ENCODE data around the gene SCAP. TPM values are rescaled to one million over a fixed set of nuclear protein-coding genes. Genes with fewer than 3 reads are reported as not detected.

SCAP gene
- total and polyA plus RNA-seq, 2 of the 13 experiments (the other 11 are each of a cell fraction or from before 2014, with no cell fraction given): 40.4 to 53.3 TPM

DNA sequence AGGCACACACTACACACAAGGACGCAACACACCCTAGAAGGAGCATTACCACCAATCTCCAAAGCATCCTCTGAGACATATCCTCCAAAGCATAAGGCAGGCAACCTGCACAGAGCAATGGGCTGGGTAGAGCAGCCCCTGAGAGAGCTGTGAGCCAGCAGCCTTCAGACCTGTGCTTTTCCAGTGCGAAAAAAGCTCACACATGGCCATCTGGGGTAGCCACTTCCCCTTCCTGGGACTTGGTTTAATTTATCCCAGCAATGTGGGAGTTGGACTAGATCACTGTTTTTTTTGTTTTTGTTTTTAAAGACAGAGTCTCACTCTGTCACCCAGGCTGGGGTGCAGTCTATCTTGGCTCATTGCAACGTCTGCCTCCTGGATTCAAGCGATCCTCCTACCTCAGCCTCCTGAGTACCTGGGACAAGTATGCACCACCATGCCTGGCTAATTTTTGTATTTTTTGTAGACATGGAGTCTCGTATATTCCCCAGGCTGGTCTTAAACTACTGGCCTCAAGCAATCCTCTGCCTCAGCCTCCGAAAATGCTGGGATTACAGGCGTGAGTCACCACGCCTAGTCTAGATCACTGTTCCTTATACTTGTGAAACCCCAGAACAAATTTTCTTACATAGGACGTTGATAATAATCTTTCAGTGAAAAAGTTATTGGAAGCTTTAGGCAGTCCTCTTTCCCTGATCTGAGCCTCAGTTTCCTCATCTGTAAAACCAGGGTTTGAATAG is 76.0 kb downstream of the SCAP start:
- intact Hi-C loops (cut with micrococcal nuclease; ENCODE audit: unreplicated experiment): no loop called here
- no peak for DNase-seq (ENCODE audit: low spot score)
- H3K4me1 ChIP-seq (ENCODE audit: insufficient read depth, low read length): peaks cover 23% of the 10 kb centered on the region
- H3K36me3 ChIP-seq (replicated peaks in 1 of 2; ENCODE audit: control insufficient read depth in 1 of 2, insufficient read depth in 2 of 2, low read length in 2 of 2): peaks cover 10 to 55% of the 10 kb centered on the region in 2 experiments
- peaks cover 23% of the 10 kb centered on the region for H3K79me2 ChIP-seq (ENCODE audit: insufficient read depth, low read length)
- no peak for ATAC-seq
- H2AFZ ChIP-seq (ENCODE audit: low read length): no peak overlapping the region
- in situ Hi-C loops (cut with HindIII; ENCODE audit: extremely low pct_ligation_motif_present, low pct_unique_long_range_greater_than_20kb): no loop called here
- ChIA-PET CTCF (ENCODE audit: low intra/inter-chr PET ratio, low total read pairs) (no interaction called here), POLR2A (no interaction called here)
- peaks cover 11% of the 10 kb centered on the region for H4K20me1 ChIP-seq (ENCODE audit: insufficient read depth, low read length)
- no peak overlapping the region for H3K9ac ChIP-seq (ENCODE audit: insufficient read depth, low read depth, low read length)
- no peak for FAIRE-seq
- no peak overlapping the region for H3K27ac ChIP-seq (ENCODE audit: extremely low read length, insufficient read depth, low read length)
- TF ChIP-seq ZNF660 (CRISPR knock-in tag; IDR thresholded peaks at IDR 0.05; ENCODE audit: borderline replicate concordance, low read depth): no peak
- no peak for TF ChIP-seq ASH2L (IDR thresholded peaks at IDR 0.05; ENCODE audit: insufficient read length, low read depth, low read length)
- no peak for TF ChIP-seq PCBP2 (optimal IDR thresholded peaks at IDR 0.05; ENCODE audit: low read depth, low read length, poor library complexity, severe bottlenecking)
- TF ChIP-seq CAMTA2 (CRISPR knock-in tag; IDR thresholded peaks at IDR 0.05; ENCODE audit: borderline replicate concordance): no peak
- TF ChIP-seq MAF1 (CRISPR knock-in tag; IDR thresholded peaks at IDR 0.05; ENCODE audit: borderline replicate concordance): no peak
- no peak for TF ChIP-seq ZNF766 (CRISPR knock-in tag; IDR thresholded peaks at IDR 0.05; ENCODE audit: borderline replicate concordance)
- TF ChIP-seq KLF12 (CRISPR knock-in tag; IDR thresholded peaks at IDR 0.05; ENCODE audit: borderline replicate concordance): no peak
- TF ChIP-seq, protein P1, sequence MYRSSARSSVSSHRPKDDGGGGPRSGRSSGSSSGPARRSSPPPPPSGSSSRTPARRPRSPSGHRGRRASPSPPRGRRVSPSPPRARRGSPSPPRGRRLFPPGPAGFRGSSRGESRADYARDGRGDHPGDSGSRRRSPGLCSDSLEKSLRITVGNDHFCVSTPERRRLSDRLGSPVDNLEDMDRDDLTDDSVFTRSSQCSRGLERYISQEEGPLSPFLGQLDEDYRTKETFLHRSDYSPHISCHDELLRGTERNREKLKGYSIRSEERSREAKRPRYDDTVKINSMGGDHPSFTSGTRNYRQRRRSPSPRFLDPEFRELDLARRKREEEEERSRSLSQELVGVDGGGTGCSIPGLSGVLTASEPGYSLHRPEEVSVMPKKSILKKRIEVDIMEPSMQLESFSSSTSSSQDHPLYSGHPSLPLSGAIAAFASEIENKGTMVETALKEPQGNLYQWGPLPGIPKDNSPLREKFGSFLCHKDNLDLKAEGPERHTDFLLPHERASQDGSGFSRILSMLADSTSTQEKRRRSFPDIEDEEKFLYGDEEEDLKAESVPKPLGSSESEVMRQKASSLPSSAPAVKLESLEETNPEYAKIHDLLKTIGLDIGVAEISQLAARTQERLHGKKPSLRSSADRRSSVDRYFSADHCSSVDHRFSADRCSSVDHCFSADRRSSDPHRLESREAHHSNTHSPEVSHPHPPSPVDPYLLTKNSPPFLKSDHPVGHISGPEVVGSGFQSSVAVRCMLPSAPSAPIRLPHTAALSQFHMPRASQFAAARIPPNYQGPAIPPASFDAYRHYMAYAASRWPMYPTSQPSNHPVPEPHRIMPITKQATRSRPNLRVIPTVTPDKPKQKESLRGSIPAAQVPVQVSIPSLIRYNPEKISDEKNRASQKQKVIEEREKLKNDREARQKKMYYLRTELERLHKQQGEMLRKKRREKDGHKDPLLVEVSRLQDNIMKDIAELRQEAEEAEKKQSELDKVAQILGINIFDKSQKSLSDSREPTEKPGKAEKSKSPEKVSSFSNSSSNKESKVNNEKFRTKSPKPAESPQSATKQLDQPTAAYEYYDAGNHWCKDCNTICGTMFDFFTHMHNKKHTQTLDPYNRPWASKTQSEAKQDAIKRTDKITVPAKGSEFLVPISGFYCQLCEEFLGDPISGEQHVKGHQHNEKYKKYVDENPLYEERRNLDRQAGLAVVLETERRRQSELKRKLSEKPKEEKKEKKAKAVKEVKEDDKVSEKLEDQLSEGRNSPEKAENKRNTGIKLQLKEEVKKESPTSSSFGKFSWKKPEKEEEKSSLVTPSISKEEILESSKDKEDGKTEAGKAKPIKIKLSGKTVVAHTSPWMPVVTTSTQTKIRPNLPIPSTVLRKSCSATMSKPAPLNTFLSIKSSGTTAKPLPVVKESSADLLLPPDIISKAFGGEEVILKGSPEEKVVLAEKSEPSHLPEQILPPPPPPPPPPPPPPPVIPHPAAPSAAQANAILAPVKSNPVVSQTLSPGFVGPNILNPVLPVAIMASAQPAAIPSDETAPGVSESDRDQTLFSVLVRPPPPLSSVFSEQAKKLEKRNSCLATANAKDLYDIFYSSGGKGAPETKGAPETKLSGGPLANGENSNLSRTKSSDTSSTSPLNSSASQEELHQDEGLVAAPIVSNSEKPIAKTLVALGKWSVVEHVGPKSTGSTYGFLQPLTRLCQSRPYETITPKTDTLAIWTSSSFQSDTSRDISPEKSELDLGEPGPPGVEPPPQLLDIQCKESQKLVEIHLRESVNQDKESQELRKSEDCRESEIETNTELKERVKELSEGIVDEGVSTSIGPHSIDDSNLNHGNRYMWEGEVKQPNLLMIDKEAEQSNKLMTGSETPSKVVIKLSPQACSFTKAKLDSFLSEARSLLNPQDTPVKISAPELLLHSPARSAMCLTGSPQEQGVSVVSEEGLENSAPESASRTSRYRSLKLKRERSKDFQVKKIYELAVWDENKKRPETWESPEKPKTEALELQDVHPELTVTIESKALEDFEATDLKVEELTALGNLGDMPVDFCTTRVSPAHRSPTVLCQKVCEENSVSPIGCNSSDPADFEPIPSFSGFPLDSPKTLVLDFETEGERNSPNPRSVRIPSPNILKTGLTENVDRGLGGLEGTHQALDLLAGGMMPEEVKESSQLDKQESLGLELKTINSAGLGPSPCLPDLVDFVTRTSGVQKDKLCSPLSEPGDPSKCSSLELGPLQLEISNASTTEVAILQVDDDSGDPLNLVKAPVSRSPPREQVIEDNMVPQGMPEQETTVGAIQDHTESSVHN (CRISPR knock-in tag; IDR thresholded peaks at IDR 0.05): no peak
- no peak for TF ChIP-seq NCOA1 (CRISPR knock-in tag; IDR thresholded peaks at IDR 0.05)
- TF ChIP-seq ZFP36L2 (CRISPR knock-in tag; IDR thresholded peaks at IDR 0.05): no peak
- no peak for TF ChIP-seq ERF (CRISPR knock-in tag; IDR thresholded peaks at IDR 0.05)
- TF ChIP-seq, protein P2, sequence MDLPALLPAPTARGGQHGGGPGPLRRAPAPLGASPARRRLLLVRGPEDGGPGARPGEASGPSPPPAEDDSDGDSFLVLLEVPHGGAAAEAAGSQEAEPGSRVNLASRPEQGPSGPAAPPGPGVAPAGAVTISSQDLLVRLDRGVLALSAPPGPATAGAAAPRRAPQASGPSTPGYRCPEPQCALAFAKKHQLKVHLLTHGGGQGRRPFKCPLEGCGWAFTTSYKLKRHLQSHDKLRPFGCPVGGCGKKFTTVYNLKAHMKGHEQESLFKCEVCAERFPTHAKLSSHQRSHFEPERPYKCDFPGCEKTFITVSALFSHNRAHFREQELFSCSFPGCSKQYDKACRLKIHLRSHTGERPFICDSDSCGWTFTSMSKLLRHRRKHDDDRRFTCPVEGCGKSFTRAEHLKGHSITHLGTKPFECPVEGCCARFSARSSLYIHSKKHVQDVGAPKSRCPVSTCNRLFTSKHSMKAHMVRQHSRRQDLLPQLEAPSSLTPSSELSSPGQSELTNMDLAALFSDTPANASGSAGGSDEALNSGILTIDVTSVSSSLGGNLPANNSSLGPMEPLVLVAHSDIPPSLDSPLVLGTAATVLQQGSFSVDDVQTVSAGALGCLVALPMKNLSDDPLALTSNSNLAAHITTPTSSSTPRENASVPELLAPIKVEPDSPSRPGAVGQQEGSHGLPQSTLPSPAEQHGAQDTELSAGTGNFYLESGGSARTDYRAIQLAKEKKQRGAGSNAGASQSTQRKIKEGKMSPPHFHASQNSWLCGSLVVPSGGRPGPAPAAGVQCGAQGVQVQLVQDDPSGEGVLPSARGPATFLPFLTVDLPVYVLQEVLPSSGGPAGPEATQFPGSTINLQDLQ (CRISPR knock-in tag; IDR thresholded peaks at IDR 0.05): no peak
- TF ChIP-seq ATAD3A (CRISPR knock-in tag; IDR thresholded peaks at IDR 0.05): no peak
- no peak for TF ChIP-seq ZNF282 (IDR thresholded peaks at IDR 0.05; ENCODE audit: partially characterized antibody)
- WGBS (ENCODE audit: low lambda C conversion rate): 94% methylated on average over 9 of the region's 9 CpGs
- H3K4me3 ChIP-seq (replicated peaks in 1 of 3; ENCODE audit: insufficient read depth in 1 of 3, low read depth in 2 of 3, low read length in 3 of 3): no peak overlapping the region
- no peaks in the 10 kb centered on the region for H3K27me3 ChIP-seq (ENCODE audit: control insufficient read depth in 1 of 2, insufficient read depth in 2 of 2, low read length in 2 of 2)
- no peak overlapping the region for H3K4me2 ChIP-seq (ENCODE audit: low read depth, low read length)
- H3K9me3 ChIP-seq (ENCODE audit: low read length): no peaks in the 10 kb centered on the region
- BruUV-seq (replicated peaks): TSS peak; percentile 10

Data from HepG2 (cell line).